HEK293 (cell line): ENCODE results near the gene FHDC1.

Source experiments
- CTCF ChIA-PET: fragments of 350-600 bp; formaldehyde crosslinking; extraction: SDS; loops from one replicate; lab custom pipeline; 2021; ENCODE audit warnings: antibody characterized with exemption; lab: Yijun Ruan, JAX
- POLR2A ChIA-PET: fragments of 300-600 bp; formaldehyde crosslinking; extraction: SDS; loops from one replicate; lab custom pipeline; 2020; ENCODE audit warnings: antibody characterized with exemption, inconsistent platforms; lab: Yijun Ruan, JAX
- H3K27ac ChIP-seq: fragments of 200-500 bp; sonication (Bioruptor generic); 2 replicates; pipeline ENCODE4 v1.5.1; 2014; ENCODE audit warnings: low read depth, low read length, control low read depth, inconsistent platforms; ENCODE audit errors: extremely low read depth
- H3K36me3 ChIP-seq, 2 experiments: fragments of 200-500 bp in 1 of 2; sonication (Bioruptor generic) in 1 of 2; 1 replicate in 1 of 2; 2 replicates in 1 of 2; pipeline ENCODE4 v1.5.1; 2014 to 2017; ENCODE audit warnings: inconsistent platforms in 2 of 2, low read length in 2 of 2; ENCODE audit not compliant: control insufficient read depth in 2 of 2, insufficient read depth in 1 of 2
- H3K4me1 ChIP-seq: fragments of 200-500 bp; sonication (Bioruptor generic); 2 replicates; pipeline ENCODE4 v1.5.1; 2014; ENCODE audit warnings: mild to moderate bottlenecking, low read length, inconsistent platforms; ENCODE audit not compliant: control insufficient read depth, insufficient read depth
- H3K4me3 ChIP-seq: 2 replicates; pipeline ENCODE4 v1.5.1; 2011; ENCODE audit warnings: low read depth, mild to moderate bottlenecking, control low read depth, low read length, moderate library complexity
- H3K9me3 ChIP-seq: fragments of 200-500 bp; sonication (Bioruptor generic); 2 replicates; pipeline ENCODE4 v1.5.1; 2014; ENCODE audit warnings: low read depth, low read length, inconsistent platforms; ENCODE audit not compliant: control insufficient read depth, insufficient read depth
- BCL11B ChIP-seq: fragments of 450-650 bp; formaldehyde crosslinking; IDR thresholded peaks from 2 replicates; pipeline ENCODE4 v1.5.1; 2016; ENCODE audit warnings: low read depth, missing biosample characterization, missing genetic modification characterization
- BCL6B ChIP-seq: fragments of 450-650 bp; formaldehyde crosslinking; IDR thresholded peaks from 2 replicates; pipeline ENCODE4 v1.5.1; 2017; ENCODE audit warnings: missing biosample characterization, missing genetic modification characterization
- ELK4 ChIP-seq: IDR thresholded peaks from 2 replicates; pipeline ENCODE4 v1.6.1; 2011; ENCODE audit warnings: mild to moderate bottlenecking, low read depth, low read length, borderline replicate concordance
- KLF17 ChIP-seq: fragments of 450-650 bp; formaldehyde crosslinking; IDR thresholded peaks from 2 replicates; pipeline ENCODE4 v1.5.1; 2016; ENCODE audit warnings: missing biosample characterization, missing genetic modification characterization
- KLF9 ChIP-seq: fragments of 450-650 bp; formaldehyde crosslinking; IDR thresholded peaks from 2 replicates; pipeline ENCODE4 v1.5.1; 2016; ENCODE audit warnings: missing biosample characterization, missing genetic modification characterization, low read depth
- PBX3 ChIP-seq: sonication (generic); formaldehyde crosslinking; IDR thresholded peaks from 2 replicates; pipeline ENCODE4 v1.8.1; 2022; ENCODE audit warnings: mild to moderate bottlenecking, moderate library complexity, missing genetic modification reagents
- REPIN1 ChIP-seq: fragments of 450-650 bp; formaldehyde crosslinking; IDR thresholded peaks from 2 replicates; pipeline ENCODE4 v1.5.1; 2017; ENCODE audit warnings: missing biosample characterization, missing genetic modification characterization, low read depth
- SALL2 ChIP-seq: fragments of 450-650 bp; formaldehyde crosslinking; IDR thresholded peaks from 2 replicates; pipeline ENCODE4 v1.5.0; 2017; ENCODE audit warnings: missing biosample characterization, mild to moderate bottlenecking, missing genetic modification characterization, borderline replicate concordance
- SCRT1 ChIP-seq: fragments of 450-650 bp; formaldehyde crosslinking; IDR thresholded peaks from 2 replicates; pipeline ENCODE4 v1.5.1; 2016; ENCODE audit warnings: missing biosample characterization, missing genetic modification characterization, borderline replicate concordance
- SP7 ChIP-seq: fragments of 450-650 bp; formaldehyde crosslinking; IDR thresholded peaks from 2 replicates; pipeline ENCODE4 v1.5.1; 2016; ENCODE audit warnings: missing biosample characterization, missing genetic modification characterization
- YY1 ChIP-seq: fragments of 450-650 bp; formaldehyde crosslinking; IDR thresholded peaks from 2 replicates; pipeline ENCODE4 v1.5.1; 2018; ENCODE audit warnings: missing biosample characterization, missing genetic modification characterization
- YY2 ChIP-seq: fragments of 450-650 bp; formaldehyde crosslinking; IDR thresholded peaks from 2 replicates; pipeline ENCODE4 v1.5.1; 2016; ENCODE audit warnings: missing biosample characterization, missing genetic modification characterization
- ZBTB20 ChIP-seq: fragments of 450-650 bp; formaldehyde crosslinking; IDR thresholded peaks from 2 replicates; pipeline ENCODE4 v1.5.1; 2016; ENCODE audit warnings: missing biosample characterization, missing genetic modification characterization
- ZBTB21 ChIP-seq: fragments of 450-650 bp; formaldehyde crosslinking; IDR thresholded peaks from 2 replicates; pipeline ENCODE4 v1.5.1; 2017; ENCODE audit warnings: missing biosample characterization, missing genetic modification characterization
- ZBTB48 ChIP-seq: fragments of 450-650 bp; formaldehyde crosslinking; IDR thresholded peaks from 2 replicates; pipeline ENCODE4 v1.5.1; 2016; ENCODE audit warnings: missing biosample characterization, missing genetic modification characterization
- ZBTB8A ChIP-seq: fragments of 450-650 bp; formaldehyde crosslinking; IDR thresholded peaks from 2 replicates; pipeline ENCODE4 v1.5.1; 2016; ENCODE audit warnings: missing biosample characterization, missing genetic modification characterization
- ZEB2 ChIP-seq: fragments of 450-650 bp; formaldehyde crosslinking; IDR thresholded peaks from 2 replicates; pipeline ENCODE4 v1.5.1; 2016; ENCODE audit warnings: missing biosample characterization, missing genetic modification characterization
- ZNF114 ChIP-seq: fragments of 450-650 bp; formaldehyde crosslinking; IDR thresholded peaks from 2 replicates; pipeline ENCODE4 v1.5.0; 2017; ENCODE audit warnings: missing biosample characterization, missing genetic modification characterization
- ZNF155 ChIP-seq: fragments of 450-650 bp; formaldehyde crosslinking; IDR thresholded peaks from 2 replicates; pipeline ENCODE4 v1.5.1; 2016; ENCODE audit warnings: missing biosample characterization, missing genetic modification characterization
- ZNF18 ChIP-seq: fragments of 450-650 bp; formaldehyde crosslinking; IDR thresholded peaks from 2 replicates; pipeline ENCODE4 v1.5.1; 2016; ENCODE audit warnings: missing biosample characterization, missing genetic modification characterization
- ZNF404 ChIP-seq: fragments of 450-650 bp; formaldehyde crosslinking; IDR thresholded peaks from 2 replicates; pipeline ENCODE4 v1.5.1; 2017; ENCODE audit warnings: missing biosample characterization, missing genetic modification characterization
- ZNF48 ChIP-seq: fragments of 450-650 bp; formaldehyde crosslinking; IDR thresholded peaks from 2 replicates; pipeline ENCODE4 v1.5.1; 2016; ENCODE audit warnings: missing biosample characterization, missing genetic modification characterization
- ZNF529 ChIP-seq: fragments of 450-650 bp; formaldehyde crosslinking; IDR thresholded peaks from 2 replicates; pipeline ENCODE4 v1.5.1; 2017; ENCODE audit warnings: missing genetic modification characterization, missing biosample characterization; ENCODE audit not compliant: insufficient replicate concordance
- ZNF558 ChIP-seq: fragments of 450-650 bp; formaldehyde crosslinking; IDR thresholded peaks from 2 replicates; pipeline ENCODE4 v1.5.1; 2016; ENCODE audit warnings: missing biosample characterization, missing genetic modification characterization
- ZNF610 ChIP-seq: fragments of 450-650 bp; formaldehyde crosslinking; IDR thresholded peaks from 2 replicates; pipeline ENCODE4 v1.5.1; 2016; ENCODE audit warnings: missing biosample characterization, missing genetic modification characterization, borderline replicate concordance
- ZNF624 ChIP-seq: fragments of 450-650 bp; formaldehyde crosslinking; IDR thresholded peaks from 2 replicates; pipeline ENCODE4 v1.5.1; 2017; ENCODE audit warnings: missing biosample characterization, missing genetic modification characterization
- ZNF837 ChIP-seq: fragments of 450-650 bp; formaldehyde crosslinking; IDR thresholded peaks from 2 replicates; pipeline ENCODE4 v1.5.1; 2016; ENCODE audit warnings: missing biosample characterization, missing genetic modification characterization
- ZSCAN23 ChIP-seq: fragments of 450-650 bp; formaldehyde crosslinking; IDR thresholded peaks from 2 replicates; pipeline ENCODE4 v1.5.1; 2016; ENCODE audit warnings: missing biosample characterization, missing genetic modification characterization
- ZSCAN30 ChIP-seq: fragments of 450-650 bp; IDR thresholded peaks from 2 replicates; pipeline ENCODE4 v1.5.1; 2018; ENCODE audit warnings: missing biosample characterization, mild to moderate bottlenecking, missing genetic modification characterization, moderate library complexity
- ZXDB ChIP-seq: fragments of 450-650 bp; formaldehyde crosslinking; IDR thresholded peaks from 2 replicates; pipeline ENCODE4 v1.5.1; 2016; ENCODE audit warnings: missing biosample characterization, missing genetic modification characterization

Gene FHDC1

GRCh38 chr4:152909901-152910300 is 26.2 kb upstream of the FHDC1 start:
- Histone ChIP-seq H3K9me3 (no peaks in the 10 kb centered on the region), H3K4me3 (no peak overlapping the region), H3K36me3 (peaks cover 0 to 6% of the 10 kb centered on the region in 2 experiments; a peak in 1 of 3 replicates), H3K4me1 (no peaks in the 10 kb centered on the region), H3K27ac (no peak overlapping the region)
- TF ChIP-seq SALL2 (tag by site-specific recombination) (no peak), ZXDB (tag by site-specific recombination) (no peak), KLF9 (no peak), ZBTB20 (no peak), SCRT1 (tag by site-specific recombination) (no peak), BCL11B (tag by site-specific recombination) (no peak), ZNF837 (tag by site-specific recombination) (no peak), ZEB2 (tag by site-specific recombination) (no peak), ZNF610 (tag by site-specific recombination) (no peak), ZNF114 (tag by site-specific recombination) (no peak), REPIN1 (tag by site-specific recombination) (no peak), ZNF529 (tag by site-specific recombination) (no peak), BCL6B (tag by site-specific recombination) (no peak)
- CTCF ChIA-PET, result no interaction called here
- POLR2A ChIA-PET, result no interaction called here

- Histone ChIP-seq H3K9me3 (no peaks in the 10 kb centered on the region), H3K4me1 (no peaks in the 10 kb centered on the region), H3K4me3 (no peak overlapping the region), H3K36me3 (peaks cover 0 to 6% of the 10 kb centered on the region in 2 experiments; a peak in 1 of 3 replicates), H3K27ac (no peak overlapping the region)
- ChIA-PET POLR2A (no interaction called here), CTCF (interaction anchor here (0.5 kb wide), 1 partner anchor 525 kb away, joined by 3 read pairs; no protein-coding TSS in a partner anchor)
- no peak for TF ChIP-seq ZSCAN30 (tag by site-specific recombination)
- no peak for TF ChIP-seq PBX3 (CRISPR knock-in tag)
- no peak for TF ChIP-seq ZBTB8A (tag by site-specific recombination)
- no peak for TF ChIP-seq ZNF624 (tag by site-specific recombination)
- TF ChIP-seq ZBTB48 (tag by site-specific recombination), result no peak
- no peak for TF ChIP-seq ELK4
- no peak for TF ChIP-seq ZNF155 (tag by site-specific recombination)
- no peak for TF ChIP-seq ZSCAN23 (tag by site-specific recombination)
- TF ChIP-seq ZNF48 (tag by site-specific recombination), result no peak
- no peak for TF ChIP-seq ZBTB21 (tag by site-specific recombination)
- TF ChIP-seq YY2, result no peak
- no peak for TF ChIP-seq ZNF529 (tag by site-specific recombination)
- TF ChIP-seq YY1 (tag by site-specific recombination), result no peak
- TF ChIP-seq ZNF558 (tag by site-specific recombination), result no peak
- no peak for TF ChIP-seq ZNF404
- no peak for TF ChIP-seq ZNF18 (tag by site-specific recombination)
- no peak for TF ChIP-seq KLF17 (tag by site-specific recombination)
- TF ChIP-seq SP7 (tag by site-specific recombination), result no peak
Observed at GRCh38 chr4:152910521-152910920, 25.6 kb upstream of the FHDC1 start.
